8988T (cell line): ENCODE measurements around the gene HPD.
A peak's percentile ranks its signal among the peaks of the same experiment; 100 is the strongest.

Source experiments
- DNase-seq: peaks from one replicate; pipeline ENCODE4 v3.0.0; 2011

HPD gene

GRCh38 chr12:121810234-121810817 lies 48.3 kb downstream of the HPD start:
- no peak for DNase-seq

GRCh38 chr12:121809712-121810116 lies 48.9 kb downstream of the HPD start:
- DNase-seq: no peak

- no peak for DNase-seq
These were observed 50.0 kb downstream of the HPD start for GRCh38 chr12:121808623-121809022.

GRCh38 chr12:121807642-121808347 lies 50.9 kb downstream of the HPD start:
- DNase-seq: no peak

GRCh38 chr12:121806546-121807423 lies 51.9 kb downstream of the HPD start:
- DNase-seq: peak; percentile 77

- peak; percentile 51 for DNase-seq
These were observed 52.6 kb downstream of the HPD start for GRCh38 chr12:121806009-121806545.

- peak; percentile 58 for DNase-seq
These were observed 53.3 kb downstream of the HPD start for GRCh38 chr12:121805171-121806008.

- peak; percentile 53 for DNase-seq
These were observed 54.1 kb downstream of the HPD start for GRCh38 chr12:121804417-121805111.

GRCh38 chr12:121803861-121804416 lies 54.7 kb downstream of the HPD start, which contains the start of gene SETD1B:
Gene SETD1B, plus strand, starts transcription at chr12:121804009. Its CDS starts 729 bp downstream, at chr12:121804738.
- DNase-seq: peak; percentile 59

- peak; percentile 93 for DNase-seq
These were observed 55.6 kb downstream of the HPD start for GRCh38 chr12:121802843-121803698.

GRCh38 chr12:121802485-121802842 lies 56.2 kb downstream of the HPD start:
- no peak for DNase-seq

GRCh38 chr12:121801595-121802484 lies 56.8 kb downstream of the HPD start:
- no peak for DNase-seq

- no peak for DNase-seq
These were observed 57.7 kb downstream of the HPD start for GRCh38 chr12:121800694-121801594.

GRCh38 chr12:121799842-121800693 lies 58.6 kb downstream of the HPD start:
- peak; percentile 97 for DNase-seq

GRCh38 chr12:121799156-121799841 lies 59.4 kb downstream of the HPD start:
- DNase-seq: peak; percentile 84

GRCh38 chr12:121798787-121799155 lies 59.9 kb downstream of the HPD start:
- no peak for DNase-seq
